ENCODE measurements around the gene ELMO1. TPM values are rescaled to one million over a fixed set of nuclear protein-coding genes. Genes with fewer than 3 reads are reported as not detected.

ELMO1 gene
- total RNA-seq, 1 donor from 2014 or later: 68.1 TPM

DNA sequence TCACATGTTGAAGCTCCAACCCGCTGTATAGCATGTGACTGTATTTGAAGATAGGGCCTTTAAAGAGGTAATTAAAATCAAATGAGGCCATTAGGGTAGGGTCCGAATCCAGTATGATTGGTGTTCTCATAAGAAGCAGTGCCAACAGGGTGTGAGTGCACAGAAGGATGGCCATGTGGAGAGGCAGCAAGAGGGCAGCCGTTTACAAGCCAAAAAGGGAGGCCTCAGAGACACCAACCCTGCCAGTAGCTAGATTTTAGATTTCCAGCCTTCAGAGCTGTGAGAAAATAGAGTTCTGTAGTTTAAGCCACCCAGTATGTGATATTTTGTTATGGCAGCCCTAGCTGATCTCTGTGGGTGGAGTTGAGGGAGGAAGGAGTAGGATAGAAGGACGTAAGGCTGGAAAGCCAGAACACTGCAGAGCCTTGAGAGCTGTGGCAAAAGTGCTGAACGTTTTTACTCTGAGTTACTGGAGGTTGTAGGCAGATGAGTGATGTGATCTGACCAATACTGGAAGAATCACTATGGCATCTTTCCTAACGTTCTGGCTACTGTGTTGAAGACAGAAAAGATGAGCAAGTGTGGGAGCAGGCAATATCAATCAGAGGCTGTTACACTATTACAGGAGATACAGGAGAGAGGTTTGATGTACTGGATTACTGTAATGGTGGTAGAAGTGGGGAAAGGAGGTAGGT, 334.9 kb downstream of the ELMO1 start:
- FAIRE-seq (no peak), DNase-seq (ENCODE audit: low spot score in 2 of 2) (no peak)

DNA sequence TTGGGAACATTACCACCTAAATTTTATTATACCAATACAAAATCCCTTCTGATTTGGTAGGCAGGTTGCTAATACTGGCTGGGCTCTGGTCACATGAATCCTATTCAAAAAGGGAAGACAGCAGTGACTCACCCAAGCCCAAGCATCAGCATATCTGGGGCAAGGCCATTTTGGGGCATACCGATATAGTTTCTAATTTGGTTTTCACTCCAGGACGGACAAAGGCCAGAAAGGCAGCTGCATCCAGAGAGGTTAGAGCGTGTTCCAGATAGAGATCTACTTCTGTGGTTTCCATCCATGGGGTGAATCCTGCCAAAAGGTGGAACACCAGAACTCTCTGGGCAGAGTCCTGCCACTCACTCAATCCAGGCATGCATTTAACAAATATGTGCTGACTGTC, 335.8 kb downstream of the ELMO1 start:
- DNase-seq (ENCODE audit: low spot score in 2 of 2) (no peak), FAIRE-seq (no peak)

DNA sequence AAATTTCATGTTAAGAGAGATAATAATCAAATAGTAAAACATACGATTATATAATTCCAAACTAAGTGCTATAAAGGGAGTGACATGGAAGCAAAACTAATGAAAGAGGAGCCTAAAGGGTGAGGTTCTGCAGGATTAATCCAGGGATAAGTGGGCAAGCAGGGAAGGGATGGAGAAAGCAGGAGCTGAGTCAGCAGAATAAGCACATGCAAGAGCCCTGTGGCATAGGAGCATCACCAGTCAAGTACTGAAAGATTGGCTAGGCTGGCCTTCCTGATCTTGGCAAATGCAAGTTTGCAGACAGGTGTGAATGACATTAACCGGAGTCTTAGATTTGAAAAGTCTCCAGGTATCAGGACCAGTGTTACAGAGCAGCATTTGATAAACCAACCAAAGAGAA, 336.4 kb downstream of the ELMO1 start:
- FAIRE-seq: no peak
- no peak for DNase-seq (ENCODE audit: low spot score in 2 of 2)

DNA sequence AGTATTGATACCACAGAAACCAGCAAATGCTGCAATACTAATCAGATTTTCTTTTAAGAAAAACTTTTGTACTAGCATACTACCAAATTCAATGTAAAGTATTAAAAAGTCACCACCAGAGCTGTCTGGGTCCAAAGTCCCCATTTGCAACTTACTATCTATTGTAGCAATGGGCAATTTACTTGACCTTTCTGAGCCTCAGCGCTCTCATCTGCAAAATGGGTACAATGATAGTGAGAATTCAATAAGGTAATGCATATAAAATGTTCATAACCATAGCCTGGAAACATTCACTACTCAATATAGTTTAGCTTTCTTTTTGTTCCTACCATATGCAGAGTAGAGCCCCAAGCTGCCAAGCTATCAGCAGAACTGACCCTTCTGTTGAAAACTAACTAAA, 337.2 kb downstream of the ELMO1 start:
- no peak for DNase-seq (ENCODE audit: low spot score in 2 of 2)
- no peak for FAIRE-seq

DNA sequence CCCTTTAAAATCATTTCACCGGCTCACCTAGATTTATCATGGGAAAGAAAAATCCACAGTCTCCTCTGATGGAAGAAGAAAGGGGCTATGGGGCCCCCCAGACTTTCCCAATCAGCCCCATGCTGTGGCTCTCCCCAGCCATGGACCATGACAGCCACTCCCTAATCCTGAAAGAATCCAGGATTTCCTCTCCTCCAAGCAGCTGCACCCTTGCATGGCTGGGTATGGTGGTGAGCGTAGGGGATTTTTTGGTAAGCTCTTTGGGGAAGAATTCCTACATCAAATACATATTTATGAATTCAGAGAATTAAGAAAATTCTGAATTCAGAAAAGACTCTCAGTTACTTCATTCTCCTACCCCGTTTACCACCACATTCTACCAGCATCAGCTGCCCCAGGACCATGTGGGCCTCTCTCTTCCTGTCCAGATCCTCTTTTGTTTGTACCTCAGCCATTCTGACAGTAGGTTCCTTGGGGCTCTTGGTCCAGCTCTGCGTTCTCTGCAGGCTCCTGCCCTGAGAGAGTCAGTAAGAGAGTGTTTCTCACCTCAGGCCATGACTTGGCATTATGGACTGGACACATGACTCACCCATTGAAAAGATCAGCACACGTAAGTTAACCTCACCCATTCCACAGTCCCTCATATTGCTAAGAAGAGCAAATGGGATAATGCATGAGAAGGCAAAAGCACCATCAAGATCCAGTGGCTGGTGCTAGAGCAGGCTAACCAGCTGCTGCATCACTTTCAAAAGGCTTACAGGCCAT, 337.8 kb downstream of the ELMO1 start:
- DNase-seq (ENCODE audit: low spot score in 2 of 2) (no peak), FAIRE-seq (no peak)

DNA sequence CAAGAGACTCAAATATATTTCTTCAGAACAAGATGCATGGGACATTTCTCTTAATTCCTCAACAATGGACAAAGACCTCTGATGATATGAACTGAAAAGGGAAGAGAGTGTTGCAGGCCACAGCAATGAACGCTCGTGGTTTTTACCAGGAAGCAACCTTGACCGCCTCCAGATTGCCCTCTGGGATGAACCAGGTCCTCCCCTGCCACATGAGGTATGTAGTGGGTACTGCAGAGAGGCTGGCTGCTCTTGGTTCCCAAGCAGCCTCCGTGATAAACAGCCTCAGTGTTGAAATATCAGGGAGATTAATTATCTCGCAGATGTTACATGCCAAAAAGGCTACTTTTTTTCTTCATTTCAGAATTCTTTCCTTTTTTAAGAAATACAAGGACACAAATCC, 338.8 kb downstream of the ELMO1 start:
- no peak for FAIRE-seq

DNA sequence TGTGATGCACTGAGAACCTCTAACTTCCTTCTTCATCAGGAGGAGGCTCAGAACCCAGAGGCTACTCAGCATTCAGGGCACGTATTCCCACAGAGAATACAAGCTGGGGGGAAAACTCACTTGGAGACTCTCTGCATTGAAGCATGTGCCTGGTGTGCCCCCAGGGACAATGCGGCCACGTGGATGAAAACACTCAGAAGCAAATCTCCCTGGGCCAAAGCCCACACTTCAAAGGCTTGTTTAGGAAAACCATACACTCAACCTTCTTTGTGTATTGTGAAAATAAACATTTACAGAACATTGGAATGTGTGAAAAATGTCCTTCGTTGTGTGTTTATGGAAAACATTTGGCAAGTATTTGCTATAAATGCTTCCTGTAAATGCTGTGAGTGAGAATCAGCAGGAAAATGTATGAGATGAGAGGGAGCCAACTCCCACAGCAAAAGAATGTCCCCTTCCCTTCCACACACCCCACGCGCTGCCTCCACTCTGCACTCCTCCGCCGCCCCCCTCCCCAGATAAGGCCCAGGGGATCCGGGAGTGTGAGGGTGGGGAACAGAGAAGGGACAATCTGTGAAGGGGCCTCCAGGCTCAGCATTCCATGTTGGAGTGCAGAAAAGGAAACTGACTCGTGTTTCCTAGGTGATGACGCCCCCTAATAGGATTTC, 339.5 kb downstream of the ELMO1 start:
- no peak for FAIRE-seq
- DNase-seq (ENCODE audit: low spot score in 2 of 2): no peak

More for the DNA sequence above, 338.8 kb downstream of the ELMO1 start:
- DNase-seq (ENCODE audit: low spot score in 2 of 2): no peak

DNA sequence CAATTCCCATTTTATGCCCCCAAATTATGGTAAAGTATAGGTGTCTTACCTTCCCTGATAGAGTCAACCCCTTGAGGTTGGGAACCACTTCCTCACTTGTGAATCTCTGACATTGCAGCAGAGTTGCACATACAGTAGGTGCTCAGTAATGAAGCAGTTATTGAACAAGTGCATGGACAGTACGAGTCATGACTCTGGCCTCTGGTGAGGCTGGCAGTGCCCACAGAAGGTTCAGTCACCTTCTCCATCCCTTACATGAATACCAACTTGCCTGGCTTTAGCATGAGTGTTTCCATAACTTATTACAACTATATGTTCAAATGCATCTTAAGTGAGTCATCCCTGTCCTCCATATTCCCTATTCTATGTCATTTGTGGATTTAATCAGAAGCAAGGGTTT, 340.0 kb downstream of the ELMO1 start:
- no peak for DNase-seq (ENCODE audit: low spot score in 2 of 2)
- no peak for FAIRE-seq

DNA sequence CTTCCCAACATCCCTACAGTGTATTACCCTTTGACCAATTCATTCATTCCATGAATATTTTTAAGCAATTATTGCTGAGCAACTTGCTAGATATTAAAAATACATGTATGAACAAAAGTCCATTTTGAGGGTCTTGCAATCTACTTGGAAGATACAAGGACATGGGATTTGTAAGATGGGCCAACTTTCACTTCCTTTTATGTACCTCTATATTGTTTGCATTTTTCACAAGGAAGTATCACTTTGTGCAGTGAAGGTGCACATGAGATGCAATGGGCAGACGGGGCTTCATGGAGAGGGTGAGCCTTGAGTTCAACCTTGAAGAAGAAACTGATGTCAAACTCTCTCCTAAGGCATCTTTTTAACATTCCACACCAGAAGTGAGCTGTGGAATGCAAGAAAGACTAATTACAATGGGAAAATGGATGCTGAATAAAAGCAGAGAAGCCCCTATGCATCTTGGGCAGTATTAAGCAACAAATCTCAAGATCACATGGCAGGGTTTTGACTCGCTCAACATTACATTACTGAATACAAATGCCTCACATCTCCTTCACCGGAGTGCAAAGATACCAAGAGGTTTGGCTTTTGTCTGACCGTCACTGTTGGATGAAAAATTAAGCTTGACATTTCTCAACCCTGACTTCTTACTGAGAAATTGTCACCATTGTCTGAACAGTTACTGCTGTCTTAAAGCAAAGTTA, 341.5 kb downstream of the ELMO1 start:
- FAIRE-seq: no peak
- no peak for DNase-seq (ENCODE audit: low spot score in 2 of 2)

DNA sequence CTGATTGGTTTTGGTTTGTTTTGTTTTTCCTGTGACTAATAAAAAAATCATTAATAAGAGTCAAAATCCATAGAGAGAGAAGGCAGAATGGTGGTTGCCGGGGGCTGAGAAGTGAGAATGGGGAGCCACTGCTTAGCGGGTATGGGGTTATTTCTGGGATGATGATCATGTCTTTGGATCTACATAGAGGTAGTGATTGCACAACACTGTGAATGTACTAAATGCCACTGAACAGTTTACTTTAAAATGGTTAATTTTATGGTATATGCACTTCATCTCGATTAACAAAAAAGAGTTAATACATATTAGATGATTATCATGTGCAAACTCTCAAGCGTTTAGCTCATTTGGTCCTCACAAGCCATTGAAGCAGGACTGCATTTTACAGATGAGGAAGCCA, 342.9 kb downstream of the ELMO1 start:
- no peak for DNase-seq (ENCODE audit: low spot score in 2 of 2)
- no peak for FAIRE-seq

DNA sequence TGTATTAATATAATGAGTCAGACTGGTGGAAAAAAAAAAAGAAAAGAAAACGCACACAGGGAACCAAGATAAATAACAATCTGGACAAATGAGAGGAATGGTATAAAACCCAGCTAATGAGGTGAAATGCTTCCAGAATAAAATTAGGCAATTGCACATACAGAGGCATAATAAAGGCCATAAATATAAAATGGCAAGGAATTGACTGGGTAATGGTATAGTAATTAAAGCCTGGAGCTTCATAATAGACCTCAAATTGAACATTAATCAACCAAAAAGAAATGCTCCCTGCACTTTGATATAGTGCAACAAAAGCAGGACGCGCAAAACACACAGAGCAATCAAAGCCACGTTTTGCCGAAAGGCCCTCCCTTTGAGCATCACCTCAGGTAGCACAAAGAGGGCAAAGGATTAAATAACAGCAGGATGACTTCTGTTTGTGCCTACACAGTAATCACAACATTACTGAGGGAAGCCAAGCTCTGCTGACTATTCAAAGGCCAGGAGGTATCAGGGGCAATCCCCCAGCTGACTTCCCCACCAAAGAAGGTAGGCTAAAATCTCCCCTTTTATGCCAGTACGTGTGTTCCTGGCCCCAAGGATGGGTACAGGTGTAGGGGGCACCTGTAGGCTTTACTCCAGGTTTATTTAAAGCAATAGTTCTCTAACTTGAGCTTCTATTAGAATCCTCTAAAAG, 343.7 kb downstream of the ELMO1 start:
- no peak for FAIRE-seq
- DNase-seq (ENCODE audit: low spot score in 2 of 2): no peak

DNA sequence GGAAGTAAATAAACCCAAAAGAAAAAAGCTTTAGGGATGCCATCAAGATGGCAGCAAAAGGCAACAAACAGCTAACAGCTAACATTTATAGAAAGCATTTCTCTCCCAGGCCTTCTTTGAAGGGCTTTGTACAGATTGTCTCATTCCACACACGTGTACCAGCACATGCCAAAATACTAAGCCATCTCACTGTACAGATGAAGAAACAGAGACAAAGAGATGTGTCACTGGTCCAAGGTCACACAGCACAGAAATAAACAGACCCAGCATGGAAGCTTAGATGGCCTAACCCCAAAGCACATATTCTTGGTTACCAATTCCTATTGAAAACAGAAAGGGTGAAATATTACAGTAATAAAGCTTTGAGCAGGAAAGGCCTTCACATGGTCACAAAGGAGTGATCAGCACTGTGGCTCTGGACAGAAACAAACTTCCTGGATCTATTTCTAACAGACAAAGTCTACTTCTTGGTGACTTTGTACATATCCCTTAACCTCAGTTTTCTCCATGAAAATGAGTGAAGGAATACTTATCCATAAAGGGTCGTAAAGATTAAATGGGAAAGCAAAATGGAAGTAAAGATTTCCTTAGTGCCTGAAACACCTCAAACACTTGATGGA, 346.0 kb downstream of the ELMO1 start:
- FAIRE-seq: no peak
- no peak for DNase-seq (ENCODE audit: low spot score in 2 of 2)

DNA sequence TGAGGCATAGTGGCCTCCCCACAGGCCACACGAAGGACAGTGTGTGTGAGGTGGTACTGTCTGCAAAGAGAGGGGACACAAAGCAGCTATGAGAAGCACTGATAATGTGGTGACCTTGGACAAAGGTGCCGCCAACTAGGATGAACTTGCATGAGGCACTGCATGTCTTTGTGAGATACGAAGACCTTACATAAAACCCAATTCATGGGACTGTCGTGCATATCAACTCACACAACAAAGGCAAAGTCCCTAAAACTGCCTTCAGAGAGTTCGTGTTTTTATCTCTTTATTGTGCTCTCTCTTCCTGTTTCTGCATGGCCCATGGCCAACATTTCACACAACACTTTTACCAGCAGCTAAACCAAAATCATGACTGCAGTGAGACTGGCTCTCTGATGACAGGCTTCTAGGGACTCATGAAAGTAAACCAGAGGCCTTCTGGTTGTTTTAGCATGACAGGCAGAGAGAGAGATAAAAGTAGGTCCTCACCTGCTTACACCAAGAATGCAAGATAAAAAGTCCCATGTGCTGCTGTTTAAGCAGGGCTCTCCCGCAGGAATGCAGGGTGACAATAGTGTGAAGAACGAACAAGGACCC, 347.8 kb downstream of the ELMO1 start:
- FAIRE-seq (no peak), DNase-seq (ENCODE audit: low spot score in 2 of 2) (no peak)

DNA sequence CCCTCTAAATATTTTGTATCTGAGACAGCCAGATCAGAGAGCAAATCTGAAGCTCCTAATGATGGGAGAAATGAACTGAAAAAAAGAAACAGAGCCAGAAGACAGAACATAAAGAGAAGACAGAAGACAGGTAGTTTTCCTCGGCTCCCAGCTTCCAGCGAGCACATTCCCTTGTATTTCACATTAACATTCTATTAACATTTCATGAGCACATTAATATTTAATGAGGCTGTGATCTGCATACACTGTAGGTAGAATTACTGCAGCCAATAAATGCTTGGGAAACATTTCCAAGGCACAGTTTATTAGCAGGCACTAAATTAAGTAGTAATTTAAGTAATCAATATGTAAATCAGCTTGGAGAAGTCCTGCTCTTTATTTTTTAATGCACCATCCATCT, 349.9 kb downstream of the ELMO1 start:
- FAIRE-seq: no peak
- DNase-seq (ENCODE audit: low spot score in 2 of 2): no peak

DNA sequence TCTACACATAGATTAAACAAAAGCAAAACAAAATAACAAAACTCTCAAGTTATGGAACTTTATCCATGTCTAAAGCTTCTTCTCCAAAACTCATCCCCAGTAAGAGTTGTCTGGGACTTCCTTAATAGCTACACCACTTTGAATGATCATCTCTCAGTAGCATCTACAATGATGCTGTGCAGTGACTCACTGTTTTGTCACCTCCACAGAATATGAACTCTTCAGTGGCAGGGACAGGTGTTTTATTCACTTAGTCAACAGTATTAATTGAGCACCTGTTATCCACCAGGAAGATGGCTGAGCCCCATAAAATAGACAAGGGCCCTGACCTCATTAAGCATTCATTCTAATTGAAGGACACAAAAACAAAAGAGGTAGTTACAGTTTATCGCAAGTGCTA, 350.7 kb downstream of the ELMO1 start:
- DNase-seq (ENCODE audit: low spot score in 2 of 2): no peak
- FAIRE-seq: no peak

DNA sequence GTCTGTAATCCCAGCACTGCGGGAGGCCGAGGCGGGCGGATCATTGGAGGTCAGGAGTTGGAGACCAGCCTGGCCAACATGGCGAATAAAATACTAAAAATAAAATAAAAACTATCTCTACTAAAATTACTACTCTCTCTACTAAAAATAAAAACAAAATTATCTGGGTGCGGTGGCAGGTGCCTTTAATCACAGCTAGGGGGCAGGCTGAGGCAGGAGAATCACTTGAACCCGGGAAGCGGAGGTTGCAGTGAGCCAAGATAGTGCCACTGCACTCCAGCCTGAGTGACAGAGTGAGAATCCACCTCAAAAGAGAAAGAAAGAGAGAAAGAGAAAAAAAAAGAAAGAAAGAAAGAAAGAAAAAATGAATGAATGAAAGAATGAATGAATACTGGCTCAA, 351.4 kb downstream of the ELMO1 start:
- DNase-seq (ENCODE audit: low spot score in 2 of 2) (no peak), FAIRE-seq (no peak)

DNA sequence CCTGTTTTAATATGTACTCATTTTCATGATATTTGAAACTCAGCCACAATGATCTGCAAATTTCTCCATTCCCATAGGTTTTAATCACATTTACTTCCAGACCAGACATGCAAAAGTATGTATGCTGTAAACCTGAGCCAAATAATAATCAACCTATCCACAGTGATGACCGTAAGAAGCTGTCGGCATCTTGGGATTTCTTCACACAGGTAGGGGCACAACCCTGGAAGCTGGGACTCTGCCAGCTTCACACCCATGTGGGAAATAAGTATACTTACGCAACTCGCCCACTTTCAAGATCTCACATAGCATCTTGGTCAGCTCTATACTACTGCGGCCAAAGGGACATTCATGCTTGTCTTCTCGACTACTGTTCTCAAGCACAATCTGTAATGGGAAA, 352.3 kb downstream of the ELMO1 start:
- FAIRE-seq (no peak), DNase-seq (ENCODE audit: low spot score in 2 of 2) (no peak)

DNA sequence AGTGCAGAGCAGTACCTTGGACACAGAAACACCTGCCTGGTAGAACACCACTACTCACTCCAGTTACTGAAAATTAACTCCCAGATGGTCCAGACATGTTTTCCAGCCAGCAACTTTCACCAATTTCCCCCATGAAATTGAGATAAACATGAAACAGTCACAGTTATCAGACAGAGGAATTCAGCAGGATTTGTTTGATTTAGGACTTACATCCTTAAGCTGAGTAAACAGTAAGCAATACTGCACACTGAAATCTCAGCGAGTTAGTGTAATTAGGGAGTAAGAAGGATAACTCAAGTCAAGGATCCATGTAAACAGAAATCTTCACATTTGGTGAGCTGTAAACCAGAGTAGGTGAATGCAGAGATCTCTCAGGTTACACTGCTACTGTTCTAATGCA, 353.5 kb downstream of the ELMO1 start:
- FAIRE-seq: no peak
- DNase-seq (ENCODE audit: low spot score in 2 of 2): no peak

DNA sequence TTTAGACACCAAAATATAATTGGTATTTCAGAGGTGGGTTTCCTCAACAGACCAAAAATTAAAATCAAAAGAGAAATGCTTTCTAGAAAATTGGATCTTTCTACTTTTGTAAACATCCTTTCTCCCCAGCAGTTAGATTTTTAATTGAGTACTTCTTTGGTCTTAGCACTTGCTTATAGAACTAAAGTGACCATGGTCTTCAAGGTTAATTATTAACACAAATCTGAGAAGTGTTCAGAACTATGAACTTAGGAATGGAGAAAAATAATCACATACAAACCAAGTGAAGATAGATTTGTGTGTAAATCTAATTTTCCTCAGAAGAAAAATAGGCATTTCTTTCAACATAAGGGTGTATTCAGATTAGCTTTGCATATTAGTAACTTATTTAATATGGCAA, 355.4 kb downstream of the ELMO1 start:
- DNase-seq (ENCODE audit: low spot score in 2 of 2): no peak
- FAIRE-seq: no peak

DNA sequence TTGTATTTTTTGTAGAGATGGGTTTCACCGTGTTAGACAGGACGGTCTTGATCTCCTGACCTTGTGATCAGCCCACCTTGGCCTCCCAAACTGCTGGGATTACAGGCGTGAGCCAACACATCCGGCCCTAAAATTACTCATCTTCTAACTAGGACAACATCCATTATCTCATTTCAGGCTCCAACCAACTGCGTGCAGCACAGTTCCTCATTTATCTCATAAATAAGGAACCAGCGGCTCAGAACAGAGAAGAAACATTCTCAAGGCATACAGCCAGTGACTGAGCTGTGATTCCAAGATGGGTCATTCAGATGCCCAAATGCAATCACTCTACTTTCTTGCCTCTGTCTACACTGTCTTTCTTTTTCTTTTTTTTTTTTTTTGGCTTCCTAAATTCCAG, 356.1 kb downstream of the ELMO1 start:
- DNase-seq (ENCODE audit: low spot score in 2 of 2) (no peak), FAIRE-seq (no peak)

All from frontal cortex (tissue), 4 donors.